Glutamatergic neuron (in vitro differentiated cells): ENCODE measurements around the gene NCK2. TPM values are rescaled to one million over a fixed set of nuclear protein-coding genes. Genes with fewer than 3 reads are reported as not detected.

ENCODE experiments used
- DNase-seq: peaks from one replicate; pipeline ENCODE4 v3.0.0; 2022
- H3K27ac Mint-ChIP-seq: one replicate; pipeline ENCODE4 v1.8.0; 2020; ENCODE audit warnings: mild to moderate bottlenecking, mixed read lengths, inconsistent platforms; ENCODE audit not compliant: unreplicated experiment
- H3K27me3 Mint-ChIP-seq: one replicate; pipeline ENCODE4 v1.8.0; 2020; ENCODE audit warnings: mild to moderate bottlenecking, moderate library complexity, mixed read lengths, inconsistent platforms; ENCODE audit not compliant: unreplicated experiment
- H3K36me3 Mint-ChIP-seq: one replicate; pipeline ENCODE4 v1.8.0; 2020; ENCODE audit warnings: mild to moderate bottlenecking, mixed read lengths, inconsistent platforms; ENCODE audit not compliant: unreplicated experiment
- H3K4me1 Mint-ChIP-seq: one replicate; pipeline ENCODE4 v1.8.0; 2020; ENCODE audit warnings: mild to moderate bottlenecking, low read depth, mixed read lengths, inconsistent platforms; ENCODE audit not compliant: unreplicated experiment
- H3K4me3 Mint-ChIP-seq: one replicate; pipeline ENCODE4 v1.8.0; 2020; ENCODE audit warnings: mild to moderate bottlenecking, mixed read lengths, inconsistent platforms; ENCODE audit not compliant: unreplicated experiment
- H3K9me3 Mint-ChIP-seq: one replicate; pipeline ENCODE4 v1.8.0; 2020; ENCODE audit warnings: mild to moderate bottlenecking, moderate library complexity, mixed read lengths, inconsistent platforms; ENCODE audit not compliant: unreplicated experiment
- CTCF ChIP-seq: fragments of 200-600 bp; sonication (generic); IDR thresholded peaks from one replicate; pipeline ENCODE4 v1.5.0; 2021; ENCODE audit not compliant: partially characterized antibody, unreplicated experiment
- total RNA-seq: library from RNA; stranded (reverse); fragmentation: NEBNext Ultra II Directional; extraction: Animal tissue kit (Norgen Biotek cat#: 25700); gene quantifications from one replicate; pipeline ENCODE4 v1.2.1, GENCODE V29; 2021; ENCODE audit not compliant: unreplicated experiment

The NCK2 gene
- total RNA-seq, 1 donor from 2014 or later: 82.4 TPM

GRCh38 chr2:105862843-105863242, 118.1 kb downstream of the NCK2 start:
- H3K4me3 Mint-ChIP-seq: no peak overlapping the region
- peaks cover 5% of the 10 kb centered on the region for H3K9me3 Mint-ChIP-seq
- TF ChIP-seq CTCF: no peak
- no peaks in the 10 kb centered on the region for H3K36me3 Mint-ChIP-seq
- peaks cover 34% of the 10 kb centered on the region for H3K4me1 Mint-ChIP-seq
- H3K27me3 Mint-ChIP-seq: peaks cover 2% of the 10 kb centered on the region
- peak overlapping the region; percentile 20 for H3K27ac Mint-ChIP-seq
- DNase-seq: no peak

- Mint-ChIP-seq H3K9me3 (peaks cover 5% of the 10 kb centered on the region), H3K4me3 (no peak overlapping the region), H3K27me3 (peaks cover 2% of the 10 kb centered on the region), H3K4me1 (peaks cover 31% of the 10 kb centered on the region), H3K27ac (no peak overlapping the region), H3K36me3 (no peaks in the 10 kb centered on the region)
- no peak for TF ChIP-seq CTCF
- no peak for DNase-seq
Measured at GRCh38 chr2:105864262-105864661, 119.5 kb downstream of the NCK2 start.

GRCh38 chr2:105865222-105865913, 120.7 kb downstream of the NCK2 start:
- Mint-ChIP-seq H3K36me3 (no peaks in the 10 kb centered on the region), H3K27me3 (peaks cover 2% of the 10 kb centered on the region), H3K4me3 (no peak overlapping the region), H3K9me3 (peaks cover 5% of the 10 kb centered on the region), H3K27ac (peak overlapping the region; percentile 62), H3K4me1 (peaks cover 30% of the 10 kb centered on the region)
- no peak for TF ChIP-seq CTCF
- DNase-seq: no peak

GRCh38 chr2:105866216-105867185, 121.8 kb downstream of the NCK2 start:
- Mint-ChIP-seq H3K4me3 (no peak overlapping the region), H3K27me3 (peaks cover 2% of the 10 kb centered on the region), H3K4me1 (peaks cover 35% of the 10 kb centered on the region), H3K36me3 (no peaks in the 10 kb centered on the region), H3K9me3 (peaks cover 11% of the 10 kb centered on the region), H3K27ac (no peak overlapping the region)
- no peak for TF ChIP-seq CTCF
- DNase-seq: no peak
